ENCODE data around the gene EED. TPM values are rescaled to one million over a fixed set of nuclear protein-coding genes. Genes with fewer than 3 reads are reported as not detected.

EED gene
- total RNA-seq, 1 donor from 2014 or later = 63.7 TPM

GRCh38 chr11:86246293-86246675 lies 1.7 kb downstream of the EED start:
- ATAC-seq (ENCODE audit: low read depth) (no peak), DNase-seq (no peak)
- Mint-ChIP-seq H3K27me3 (no peaks in the 10 kb centered on the region), H3K36me3 (ENCODE audit: low read depth) (peaks cover 10% of the 10 kb centered on the region), H3K27ac (no peak overlapping the region), H3K9me3 (no peaks in the 10 kb centered on the region), H3K4me1 (peaks cover 39% of the 10 kb centered on the region), H3K4me3 (no peak overlapping the region)
- ChIA-PET POLR2A (interaction anchor here (0.7 to 4.0 kb wide), 6 partner anchors 26 to 599 kb away, joined by 3 to 48 read pairs (median 5); partner anchors contain the start of genes PICALM and TMEM126A), CTCF (interaction anchor here (0.7 to 1.6 kb wide), 3 partner anchors 28 to 205 kb away, joined by 4 to 6 read pairs (median 4); no protein-coding TSS in a partner anchor)
- TF ChIP-seq, protein P1, sequence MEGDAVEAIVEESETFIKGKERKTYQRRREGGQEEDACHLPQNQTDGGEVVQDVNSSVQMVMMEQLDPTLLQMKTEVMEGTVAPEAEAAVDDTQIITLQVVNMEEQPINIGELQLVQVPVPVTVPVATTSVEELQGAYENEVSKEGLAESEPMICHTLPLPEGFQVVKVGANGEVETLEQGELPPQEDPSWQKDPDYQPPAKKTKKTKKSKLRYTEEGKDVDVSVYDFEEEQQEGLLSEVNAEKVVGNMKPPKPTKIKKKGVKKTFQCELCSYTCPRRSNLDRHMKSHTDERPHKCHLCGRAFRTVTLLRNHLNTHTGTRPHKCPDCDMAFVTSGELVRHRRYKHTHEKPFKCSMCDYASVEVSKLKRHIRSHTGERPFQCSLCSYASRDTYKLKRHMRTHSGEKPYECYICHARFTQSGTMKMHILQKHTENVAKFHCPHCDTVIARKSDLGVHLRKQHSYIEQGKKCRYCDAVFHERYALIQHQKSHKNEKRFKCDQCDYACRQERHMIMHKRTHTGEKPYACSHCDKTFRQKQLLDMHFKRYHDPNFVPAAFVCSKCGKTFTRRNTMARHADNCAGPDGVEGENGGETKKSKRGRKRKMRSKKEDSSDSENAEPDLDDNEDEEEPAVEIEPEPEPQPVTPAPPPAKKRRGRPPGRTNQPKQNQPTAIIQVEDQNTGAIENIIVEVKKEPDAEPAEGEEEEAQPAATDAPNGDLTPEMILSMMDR (IDR thresholded peaks at IDR 0.05) = no peak
- intact Hi-C loops (cut with micrococcal nuclease) = no loop called here

DNA sequence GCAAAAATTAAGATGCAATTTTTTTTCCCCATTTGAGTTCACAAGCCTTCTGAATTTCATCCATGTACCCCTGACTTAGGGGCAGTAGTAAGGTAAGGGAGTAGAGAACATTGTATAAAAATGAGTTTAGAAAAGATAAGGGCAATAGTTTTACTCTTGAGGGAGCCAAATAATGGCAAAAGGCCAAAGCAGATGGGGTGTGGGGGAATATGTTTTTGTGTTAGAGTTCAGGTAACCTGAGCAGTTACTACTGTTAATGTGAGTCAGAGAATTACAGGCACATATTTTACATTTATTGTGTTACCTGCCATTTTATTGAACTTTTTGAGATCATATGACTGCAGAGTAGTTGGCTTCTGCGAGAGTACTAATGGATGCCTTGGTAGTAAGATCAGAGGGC lies 3.1 kb downstream of the EED start:
- no peaks in the 10 kb centered on the region for H3K9me3 Mint-ChIP-seq

DNA sequence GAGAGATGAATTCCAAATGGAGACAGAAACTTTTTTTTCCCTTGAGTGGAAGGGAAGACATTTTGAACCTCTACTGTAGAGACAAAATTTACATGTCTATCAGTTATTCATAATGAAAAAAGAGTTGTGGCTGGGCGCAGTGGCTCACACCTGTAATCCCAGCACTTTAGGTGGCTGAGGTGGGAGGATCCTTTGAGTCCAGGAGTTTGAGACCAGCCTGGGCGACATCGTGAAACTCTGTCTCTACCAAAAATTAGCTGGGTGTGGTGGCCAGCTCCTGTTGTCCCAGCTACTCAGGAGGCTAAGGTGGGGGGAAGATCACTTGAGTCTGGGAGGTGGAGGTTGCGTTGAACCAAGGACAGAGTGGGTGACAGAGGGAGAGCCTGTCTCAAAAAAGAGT lies 4.1 kb downstream of the EED start:
- Mint-ChIP-seq H3K27me3 (no peaks in the 10 kb centered on the region), H3K9me3 (no peaks in the 10 kb centered on the region), H3K4me3 (peak overlapping the region; percentile 21), H3K27ac (peak overlapping the region; percentile 52), H3K36me3 (ENCODE audit: low read depth) (peaks cover 23% of the 10 kb centered on the region), H3K4me1 (peaks cover 50% of the 10 kb centered on the region)
- no peak for DNase-seq
- no peak for ATAC-seq (ENCODE audit: low read depth)
- intact Hi-C loops (cut with micrococcal nuclease) = no loop called here
- TF ChIP-seq, protein P1 (IDR thresholded peaks at IDR 0.05) = no peak
- ChIA-PET POLR2A (no interaction called here), CTCF (interaction anchor here (0.7 kb wide), 1 partner anchor 55 kb away, joined by 3 read pairs; no protein-coding TSS in a partner anchor)

More for the DNA sequence above, 3.1 kb downstream of the EED start:
- TF ChIP-seq, protein P1 (IDR thresholded peaks at IDR 0.05) = no peak
- Mint-ChIP-seq H3K27me3 (no peaks in the 10 kb centered on the region), H3K36me3 (ENCODE audit: low read depth) (peaks cover 19% of the 10 kb centered on the region), H3K27ac (peak overlapping the region; percentile 10), H3K4me1 (peaks cover 50% of the 10 kb centered on the region), H3K4me3 (peak overlapping the region; percentile 39)
- intact Hi-C loops (cut with micrococcal nuclease) = no loop called here
- ChIA-PET CTCF (interaction anchor here (0.9 to 1.6 kb wide), 3 partner anchors 29 to 206 kb away, joined by 4 to 6 read pairs (median 5); no protein-coding TSS in a partner anchor), POLR2A (interaction anchor here (4.0 kb wide), 1 partner anchor 179 kb away, joined by 48 read pairs; the partner anchor contains the start of gene PICALM)
- ATAC-seq (ENCODE audit: low read depth) = no peak
- DNase-seq = no peak

- DNase-seq (no peak), ATAC-seq (ENCODE audit: low read depth) (no peak)
- H3K36me3 Mint-ChIP-seq (ENCODE audit: low read depth) = peaks cover 23% of the 10 kb centered on the region
- ChIA-PET CTCF (interaction anchor here (0.6 to 1.2 kb wide), 4 partner anchors 42 to 208 kb away, joined by 3 to 6 read pairs (median 3); no protein-coding TSS in a partner anchor), POLR2A (no interaction called here)
- peaks cover 50% of the 10 kb centered on the region for H3K4me1 Mint-ChIP-seq
- peak overlapping the region; percentile 47 for H3K4me3 Mint-ChIP-seq
- TF ChIP-seq, protein P1 (IDR thresholded peaks at IDR 0.05) = no peak
- no peak overlapping the region for H3K27ac Mint-ChIP-seq
- intact Hi-C loops (cut with micrococcal nuclease) = loop anchor here (2.0 kb wide), 1 partner anchor 15 kb away; no protein-coding TSS in a partner anchor
- H3K9me3 Mint-ChIP-seq = no peaks in the 10 kb centered on the region
- no peaks in the 10 kb centered on the region for H3K27me3 Mint-ChIP-seq
Observed at GRCh38 chr11:86249307-86250098, 5.0 kb downstream of the EED start.

GRCh38 chr11:86251345-86251744 lies 6.8 kb downstream of the EED start:
- H3K36me3 Mint-ChIP-seq (ENCODE audit: low read depth) = peaks cover 32% of the 10 kb centered on the region
- peak overlapping the region; percentile 35 for H3K4me3 Mint-ChIP-seq
- H3K4me1 Mint-ChIP-seq = peaks cover 57% of the 10 kb centered on the region
- no peaks in the 10 kb centered on the region for H3K27me3 Mint-ChIP-seq
- ChIA-PET CTCF (interaction anchor here (1.2 to 1.4 kb wide), 2 partner anchors 58 to 210 kb away, joined by 3 to 5 read pairs; no protein-coding TSS in a partner anchor), POLR2A (interaction anchor here (1.3 kb wide), 1 partner anchor 36 kb away, joined by 3 read pairs; no protein-coding TSS in a partner anchor)
- no peaks in the 10 kb centered on the region for H3K9me3 Mint-ChIP-seq
- TF ChIP-seq, protein P1 (IDR thresholded peaks at IDR 0.05) = no peak
- intact Hi-C loops (cut with micrococcal nuclease) = loop anchor here (2.0 kb wide), 1 partner anchor 13 kb away; no protein-coding TSS in a partner anchor
- no peak overlapping the region for H3K27ac Mint-ChIP-seq
- ATAC-seq (ENCODE audit: low read depth) (peak; percentile 14), DNase-seq (no peak)

All from activated B cell treated with CpG ODN at 0.5 μM for 24 hours (primary cell).